ENCODE results near the gene FKBP15.

Gene FKBP15

GRCh38 chr9:113199683-113200329 lies 21.3 kb downstream of the FKBP15 start:
- no peaks in the 10 kb centered on the region for H3K79me2 ChIP-seq (ENCODE audit: insufficient read depth, low read length)
- no peak for DNase-seq
- H3K27ac ChIP-seq (ENCODE audit: low read length), result no peak overlapping the region
- H4K20me1 ChIP-seq (ENCODE audit: insufficient read depth, low read length), result no peaks in the 10 kb centered on the region
- H3K9me3 ChIP-seq (ENCODE audit: insufficient read depth, low read length, severe bottlenecking), result no peaks in the 10 kb centered on the region
- H3K36me3 ChIP-seq (ENCODE audit: insufficient read depth, low read length), result peaks cover 50% of the 10 kb centered on the region
- TF ChIP-seq EZH2 (IDR thresholded peaks at IDR 0.05; ENCODE audit: borderline replicate concordance, low read depth, low read length, severe bottlenecking) (no peak), CTCF (IDR thresholded peaks at IDR 0.05; ENCODE audit: borderline replicate concordance, extremely low read depth, low read length, poor library complexity, severe bottlenecking) (no peak)
- H3K4me2 ChIP-seq (ENCODE audit: insufficient read depth, low read length), result no peak overlapping the region
- no peak overlapping the region for H2AFZ ChIP-seq (ENCODE audit: low read depth, low read length)
- no peak for ATAC-seq (ENCODE audit: insufficient read depth, low read depth)
- H3K27me3 ChIP-seq (ENCODE audit: insufficient read depth, low read length, poor library complexity), result no peaks in the 10 kb centered on the region
- no peak overlapping the region for H3K9ac ChIP-seq (ENCODE audit: low read depth, low read length)
- H3K4me3 ChIP-seq (ENCODE audit: low read depth in 1 of 2, low read length in 2 of 2), result no peak overlapping the region
- no peaks in the 10 kb centered on the region for H3K4me1 ChIP-seq (ENCODE audit: insufficient read depth, low read length)

- Histone ChIP-seq H2AFZ (ENCODE audit: low read depth, low read length) (no peak overlapping the region), H4K20me1 (ENCODE audit: insufficient read depth, low read length) (no peaks in the 10 kb centered on the region), H3K4me3 (ENCODE audit: low read depth in 1 of 2, low read length in 2 of 2) (no peak overlapping the region), H3K9me3 (ENCODE audit: insufficient read depth, low read length, severe bottlenecking) (no peaks in the 10 kb centered on the region), H3K36me3 (ENCODE audit: insufficient read depth, low read length) (peaks cover 57% of the 10 kb centered on the region), H3K79me2 (ENCODE audit: insufficient read depth, low read length) (no peaks in the 10 kb centered on the region), H3K27ac (ENCODE audit: low read length) (no peak overlapping the region), H3K4me1 (ENCODE audit: insufficient read depth, low read length) (no peaks in the 10 kb centered on the region), H3K9ac (ENCODE audit: low read depth, low read length) (no peak overlapping the region), H3K4me2 (ENCODE audit: insufficient read depth, low read length) (no peak overlapping the region), H3K27me3 (ENCODE audit: insufficient read depth, low read length, poor library complexity) (no peaks in the 10 kb centered on the region)
- DNase-seq, result no peak
- TF ChIP-seq CTCF (IDR thresholded peaks at IDR 0.05; ENCODE audit: borderline replicate concordance, extremely low read depth, low read length, poor library complexity, severe bottlenecking) (no peak), EZH2 (IDR thresholded peaks at IDR 0.05; ENCODE audit: borderline replicate concordance, low read depth, low read length, severe bottlenecking) (no peak)
- no peak for ATAC-seq (ENCODE audit: insufficient read depth, low read depth)
Observed at GRCh38 chr9:113192455-113192854, 28.6 kb downstream of the FKBP15 start.

- no peaks in the 10 kb centered on the region for H4K20me1 ChIP-seq (ENCODE audit: insufficient read depth, low read length)
- DNase-seq (no peak), ATAC-seq (ENCODE audit: insufficient read depth, low read depth) (no peak)
- no peak overlapping the region for H2AFZ ChIP-seq (ENCODE audit: low read depth, low read length)
- no peak overlapping the region for H3K4me2 ChIP-seq (ENCODE audit: insufficient read depth, low read length)
- no peaks in the 10 kb centered on the region for H3K27me3 ChIP-seq (ENCODE audit: insufficient read depth, low read length, poor library complexity)
- no peak overlapping the region for H3K27ac ChIP-seq (ENCODE audit: low read length)
- no peak overlapping the region for H3K4me3 ChIP-seq (ENCODE audit: low read depth in 1 of 2, low read length in 2 of 2)
- no peak for TF ChIP-seq CTCF (IDR thresholded peaks at IDR 0.05; ENCODE audit: borderline replicate concordance, extremely low read depth, low read length, poor library complexity, severe bottlenecking)
- TF ChIP-seq EZH2 (IDR thresholded peaks at IDR 0.05; ENCODE audit: borderline replicate concordance, low read depth, low read length, severe bottlenecking), result no peak
- H3K9me3 ChIP-seq (ENCODE audit: insufficient read depth, low read length, severe bottlenecking), result no peaks in the 10 kb centered on the region
- H3K79me2 ChIP-seq (ENCODE audit: insufficient read depth, low read length), result no peaks in the 10 kb centered on the region
- no peak overlapping the region for H3K9ac ChIP-seq (ENCODE audit: low read depth, low read length)
- peaks cover 82% of the 10 kb centered on the region for H3K36me3 ChIP-seq (ENCODE audit: insufficient read depth, low read length)
- no peaks in the 10 kb centered on the region for H3K4me1 ChIP-seq (ENCODE audit: insufficient read depth, low read length)
Observed at GRCh38 chr9:113187929-113188595, 33.0 kb downstream of the FKBP15 start.

Data from DND-41 (cell line).